ENCODE results near the gene BRINP3.

The BRINP3 gene

DNA sequence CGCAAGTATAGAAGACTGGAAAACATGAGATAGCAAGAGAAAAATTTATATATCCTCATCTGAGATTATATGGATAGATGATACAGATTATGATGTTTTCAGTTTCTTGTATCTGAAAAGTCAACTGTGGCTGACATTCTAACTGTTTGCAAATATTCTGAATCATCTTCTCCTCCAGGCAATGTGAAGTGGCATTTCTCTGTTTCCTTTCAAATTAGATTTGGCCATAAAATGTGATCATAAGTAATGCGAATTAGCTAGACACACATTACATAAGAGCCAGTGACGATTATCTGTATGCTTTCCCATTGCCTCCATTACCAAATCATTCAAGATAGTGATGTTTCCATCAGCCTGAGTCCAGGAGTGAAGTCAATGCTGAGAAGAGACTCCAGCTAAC, 265.2 kb downstream of the BRINP3 start:
- in situ Hi-C loops (cut with MboI; ENCODE audit: low pct_unique_long_range_greater_than_20kb, low sequenced_read_pairs, unreplicated experiment): no loop called here
- TF ChIP-seq, protein P1, sequence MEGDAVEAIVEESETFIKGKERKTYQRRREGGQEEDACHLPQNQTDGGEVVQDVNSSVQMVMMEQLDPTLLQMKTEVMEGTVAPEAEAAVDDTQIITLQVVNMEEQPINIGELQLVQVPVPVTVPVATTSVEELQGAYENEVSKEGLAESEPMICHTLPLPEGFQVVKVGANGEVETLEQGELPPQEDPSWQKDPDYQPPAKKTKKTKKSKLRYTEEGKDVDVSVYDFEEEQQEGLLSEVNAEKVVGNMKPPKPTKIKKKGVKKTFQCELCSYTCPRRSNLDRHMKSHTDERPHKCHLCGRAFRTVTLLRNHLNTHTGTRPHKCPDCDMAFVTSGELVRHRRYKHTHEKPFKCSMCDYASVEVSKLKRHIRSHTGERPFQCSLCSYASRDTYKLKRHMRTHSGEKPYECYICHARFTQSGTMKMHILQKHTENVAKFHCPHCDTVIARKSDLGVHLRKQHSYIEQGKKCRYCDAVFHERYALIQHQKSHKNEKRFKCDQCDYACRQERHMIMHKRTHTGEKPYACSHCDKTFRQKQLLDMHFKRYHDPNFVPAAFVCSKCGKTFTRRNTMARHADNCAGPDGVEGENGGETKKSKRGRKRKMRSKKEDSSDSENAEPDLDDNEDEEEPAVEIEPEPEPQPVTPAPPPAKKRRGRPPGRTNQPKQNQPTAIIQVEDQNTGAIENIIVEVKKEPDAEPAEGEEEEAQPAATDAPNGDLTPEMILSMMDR (IDR thresholded peaks at IDR 0.05; ENCODE audit: extremely low read depth, insufficient read depth, missing control alignments): no peak
- DNase-seq (ENCODE audit: low spot score): no peak

DNA sequence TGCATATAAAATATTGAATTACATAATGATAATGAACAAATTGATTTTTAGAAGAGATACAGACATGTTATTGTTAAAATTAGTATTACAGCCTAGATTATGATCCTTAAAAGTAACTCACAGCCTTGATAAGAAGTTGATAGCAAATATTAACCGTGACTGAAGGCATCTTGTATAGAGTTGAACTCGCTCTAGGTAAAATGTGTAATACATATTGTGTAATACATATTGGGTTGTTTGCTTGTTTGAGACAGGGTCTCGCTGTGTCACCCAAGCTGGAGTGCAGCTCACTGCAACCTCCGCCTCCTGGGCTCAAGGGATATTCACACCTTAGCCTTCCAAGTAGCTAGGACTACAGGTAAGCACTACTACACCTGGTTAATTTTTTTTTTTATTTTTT, 269.9 kb downstream of the BRINP3 start:
- TF ChIP-seq, protein P1 (IDR thresholded peaks at IDR 0.05; ENCODE audit: extremely low read depth, insufficient read depth, missing control alignments): no peak
- no peak for DNase-seq (ENCODE audit: low spot score)

DNA sequence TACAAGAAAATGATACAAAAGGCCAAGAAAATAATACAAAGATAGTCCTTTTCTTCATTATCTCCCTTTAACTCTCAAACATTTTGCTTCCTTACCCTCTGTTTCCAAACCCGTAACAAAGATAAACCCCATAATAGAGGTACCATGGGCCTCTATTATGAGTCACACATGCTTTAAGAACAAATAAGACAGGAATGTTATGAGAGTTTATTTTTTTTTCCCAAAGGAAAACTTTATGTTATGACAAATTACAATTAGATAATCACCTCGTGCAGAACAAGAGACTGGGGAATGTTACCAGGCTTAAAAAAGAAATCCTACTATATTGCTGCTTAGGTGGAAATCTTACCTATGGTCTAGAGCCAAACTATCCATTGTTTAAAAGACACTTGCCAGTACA, 272.0 kb downstream of the BRINP3 start:
- DNase-seq (ENCODE audit: low spot score): no peak
- TF ChIP-seq, protein P1 (IDR thresholded peaks at IDR 0.05; ENCODE audit: extremely low read depth, insufficient read depth, missing control alignments): no peak
- in situ Hi-C loops (cut with MboI; ENCODE audit: low pct_unique_long_range_greater_than_20kb, low sequenced_read_pairs, unreplicated experiment): no loop called here

More for the DNA sequence above, 269.9 kb downstream of the BRINP3 start:
- in situ Hi-C loops (cut with MboI; ENCODE audit: low pct_unique_long_range_greater_than_20kb, low sequenced_read_pairs, unreplicated experiment): no loop called here

DNA sequence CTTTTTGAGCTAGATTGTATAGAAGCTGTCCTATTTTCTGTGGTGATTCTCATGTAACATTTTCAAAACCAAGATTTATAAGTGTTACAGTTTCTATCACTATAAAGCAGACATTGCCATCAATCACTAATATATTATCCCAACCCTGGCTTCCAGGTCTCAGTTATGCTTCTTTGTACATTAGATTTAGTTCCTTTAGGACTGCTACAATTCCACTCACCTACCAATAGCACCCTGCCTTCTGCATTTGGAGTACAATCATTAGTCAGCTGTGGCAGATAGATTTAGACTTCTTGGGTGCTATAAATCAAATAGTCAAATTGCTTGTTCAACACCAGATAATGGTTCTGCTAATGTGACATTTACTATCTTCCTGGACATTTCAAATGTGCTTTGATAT, 281.6 kb downstream of the BRINP3 start:
- TF ChIP-seq, protein P1 (IDR thresholded peaks at IDR 0.05; ENCODE audit: extremely low read depth, insufficient read depth, missing control alignments): no peak
- in situ Hi-C loops (cut with MboI; ENCODE audit: low pct_unique_long_range_greater_than_20kb, low sequenced_read_pairs, unreplicated experiment): no loop called here
- no peak for DNase-seq (ENCODE audit: low spot score)

DNA sequence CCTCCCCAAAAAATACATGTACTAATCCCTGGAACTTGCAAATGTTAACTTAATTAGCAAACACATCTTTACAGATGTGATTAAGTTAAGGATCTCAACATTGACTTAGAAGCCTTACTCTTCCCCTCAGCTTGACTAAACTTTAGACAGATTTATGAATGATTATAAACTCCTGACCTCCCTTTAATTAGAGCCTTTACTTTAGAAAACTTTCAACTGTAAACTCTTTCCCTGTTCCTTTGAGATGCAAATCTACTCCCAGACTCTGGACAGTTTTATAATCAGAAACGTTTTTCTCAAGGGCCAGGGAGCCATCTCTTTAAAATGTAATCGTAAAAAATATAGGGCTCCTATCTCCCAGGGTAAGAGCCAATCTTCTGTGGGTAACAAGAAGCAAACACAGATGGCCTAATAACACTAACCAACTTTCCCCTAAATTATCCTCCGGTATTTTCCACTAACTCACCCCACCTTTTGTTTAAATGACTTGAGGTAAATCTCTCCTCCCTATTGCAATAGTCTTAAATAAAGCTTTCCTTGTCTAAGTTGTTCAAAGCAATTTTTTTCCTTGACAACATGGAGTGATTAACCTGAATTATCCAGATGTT, 284.1 kb downstream of the BRINP3 start:
- TF ChIP-seq, protein P1 (IDR thresholded peaks at IDR 0.05; ENCODE audit: extremely low read depth, insufficient read depth, missing control alignments): no peak
- in situ Hi-C loops (cut with MboI; ENCODE audit: low pct_unique_long_range_greater_than_20kb, low sequenced_read_pairs, unreplicated experiment): no loop called here
- DNase-seq (ENCODE audit: low spot score): no peak

DNA sequence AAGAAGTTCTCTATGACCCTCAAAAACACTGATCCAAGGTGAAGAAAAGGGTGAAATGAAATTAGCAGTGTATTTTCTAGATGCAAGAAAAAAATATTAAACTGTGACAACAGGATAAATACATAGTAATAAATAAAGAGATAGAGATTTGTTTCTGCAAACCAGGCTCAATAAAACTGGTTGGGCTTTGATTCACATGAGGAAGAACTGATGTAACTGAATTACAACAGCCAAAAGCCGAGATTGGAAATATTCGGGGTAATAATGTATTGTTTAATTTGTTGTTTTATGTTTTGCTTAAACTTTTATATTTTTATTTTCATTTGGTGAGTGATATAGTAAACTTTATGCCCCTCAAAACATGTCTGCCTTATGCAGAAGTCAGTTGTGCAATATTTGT, 285.0 kb downstream of the BRINP3 start:
- in situ Hi-C loops (cut with MboI; ENCODE audit: low pct_unique_long_range_greater_than_20kb, low sequenced_read_pairs, unreplicated experiment): no loop called here

More for the DNA sequence above, 285.0 kb downstream of the BRINP3 start:
- TF ChIP-seq, protein P1 (IDR thresholded peaks at IDR 0.05; ENCODE audit: extremely low read depth, insufficient read depth, missing control alignments): no peak
- no peak for DNase-seq (ENCODE audit: low spot score)
